Neuronal stem cell (in vitro differentiated cells): ENCODE data around the gene SEMA3D.

Experiments used
- DNase-seq: peaks from one replicate; pipeline ENCODE4 v3.0.0-alpha.2; 2013; ENCODE audit warnings: low spot score
- H2AFZ ChIP-seq: one replicate; pipeline ENCODE4 v1.6.1; 2013; ENCODE audit warnings: mild to moderate bottlenecking, low read length, inconsistent platforms
- H2AK5ac ChIP-seq: 2 replicates; pipeline ENCODE4 v1.6.1; 2013; ENCODE audit warnings: low read depth, mild to moderate bottlenecking, inconsistent platforms, low read length, moderate library complexity, mixed read lengths
- H2BK120ac ChIP-seq: 2 replicates; pipeline ENCODE4 v1.6.1; 2013; ENCODE audit warnings: low read depth, mild to moderate bottlenecking, inconsistent platforms, low read length, moderate library complexity, mixed read lengths
- H2BK12ac ChIP-seq: one replicate; pipeline ENCODE4 v1.6.1; 2013; ENCODE audit warnings: low read length, inconsistent platforms
- H2BK15ac ChIP-seq: 2 replicates; pipeline ENCODE4 v1.6.1; 2013; ENCODE audit warnings: mild to moderate bottlenecking, low read length, inconsistent platforms, mixed read lengths
- H2BK5ac ChIP-seq: one replicate; pipeline ENCODE4 v1.6.1; 2013; ENCODE audit warnings: inconsistent platforms, mild to moderate bottlenecking, low read length, moderate library complexity
- H3K14ac ChIP-seq: one replicate; pipeline ENCODE4 v1.6.1; 2013; ENCODE audit warnings: low read length, inconsistent platforms
- H3K18ac ChIP-seq: 2 replicates; pipeline ENCODE4 v1.6.1; 2013; ENCODE audit warnings: low read length, inconsistent platforms
- H3K23ac ChIP-seq: 2 replicates; pipeline ENCODE4 v1.6.1; 2013; ENCODE audit warnings: low read depth, mild to moderate bottlenecking, mixed read lengths, low read length, inconsistent platforms; ENCODE audit not compliant: poor library complexity
- H3K27ac ChIP-seq: replicated peaks from 3 replicates; pipeline ENCODE4 v1.5.1; 2013; ENCODE audit warnings: low read length, inconsistent platforms
- H3K27me3 ChIP-seq, 3 experiments: 2 replicates each; pipeline ENCODE4 v1.6.1; 2013; ENCODE audit warnings: low read length in 3 of 3, mild to moderate bottlenecking in 2 of 3, inconsistent platforms in 1 of 3, low read depth in 1 of 3, mixed read lengths in 1 of 3, moderate library complexity in 1 of 3; ENCODE audit not compliant: control insufficient read depth in 3 of 3, insufficient read depth in 3 of 3
- H3K36me3 ChIP-seq, 2 donors: replicated peaks in 1 of 2; 2 replicates each; pipeline ENCODE4 v1.6.1; 2013; ENCODE audit warnings: low read length in 2 of 2; ENCODE audit not compliant: control insufficient read depth in 2 of 2, insufficient read depth in 2 of 2
- H3K4ac ChIP-seq: 2 replicates; pipeline ENCODE4 v1.6.1; 2013; ENCODE audit warnings: inconsistent platforms, mild to moderate bottlenecking, low read length, moderate library complexity
- H3K4me1 ChIP-seq, 2 donors: 1 replicate in 1 of 2; 2 replicates in 1 of 2; pipeline ENCODE4 v1.6.1; 2013; ENCODE audit warnings: low read length in 2 of 2, low read depth in 1 of 2; ENCODE audit not compliant: control insufficient read depth in 2 of 2, insufficient read depth in 1 of 2
- H3K4me2 ChIP-seq: one replicate; pipeline ENCODE4 v1.6.1; 2013; ENCODE audit warnings: mild to moderate bottlenecking, low read length, inconsistent platforms; ENCODE audit not compliant: insufficient read depth, poor library complexity, severe bottlenecking
- H3K4me3 ChIP-seq, 2 donors: 2 replicates each; pipeline ENCODE4 v1.5.1; 2013; ENCODE audit warnings: low read length in 2 of 2, mild to moderate bottlenecking in 2 of 2, inconsistent platforms in 1 of 2, moderate library complexity in 1 of 2
- H3K79me1 ChIP-seq: one replicate; pipeline ENCODE4 v1.6.1; 2013; ENCODE audit warnings: low read depth, mild to moderate bottlenecking, inconsistent platforms, low read length, moderate library complexity
- H3K9ac ChIP-seq: one replicate; pipeline ENCODE4 v1.6.1; 2013; ENCODE audit warnings: mild to moderate bottlenecking, low read depth, low read length, inconsistent platforms; ENCODE audit not compliant: poor library complexity
- H3K9me3 ChIP-seq, 2 donors: replicated peaks in 1 of 2; 2 replicates each; pipeline versions ENCODE3 to v1.6.1; 2013; ENCODE audit warnings: low read length in 2 of 2, mild to moderate bottlenecking in 2 of 2, inconsistent platforms in 1 of 2, low read depth in 1 of 2, mixed read lengths in 1 of 2, moderate library complexity in 1 of 2; ENCODE audit not compliant: control insufficient read depth in 2 of 2, insufficient read depth in 1 of 2
- H4K8ac ChIP-seq: one replicate; pipeline ENCODE4 v1.6.1; 2013; ENCODE audit warnings: low read depth, mild to moderate bottlenecking, inconsistent platforms, low read length, moderate library complexity
- H4K91ac ChIP-seq: one replicate; pipeline ENCODE4 v1.6.1; 2013; ENCODE audit warnings: low read length, low read depth, mild to moderate bottlenecking, inconsistent platforms; ENCODE audit not compliant: poor library complexity
- WGBS, 2 donors: extraction: QIAGEN DNeasy Blood & Tissue Kit; methylation state at CpG; one replicate each; pipeline ENCODE4 v1.1.7; 2013; ENCODE audit warnings: missing lambda C conversion rate in 2 of 2, mixed read lengths in 1 of 2; ENCODE audit not compliant: insufficient read length in 2 of 2, insufficient replicate concordance in 1 of 2; ENCODE audit errors: extremely low coverage in 2 of 2; 5-methylcytosine and 5-hydroxymethylcytosine counted together

The SEMA3D gene

GRCh38 chr7:85162721-85163120, 24.1 kb downstream of the SEMA3D start:
- no peak overlapping the region for H3K23ac ChIP-seq
- no peak overlapping the region for H2BK15ac ChIP-seq
- no peak overlapping the region for H4K91ac ChIP-seq
- no peaks in the 10 kb centered on the region for H3K4me1 ChIP-seq
- no peaks in the 10 kb centered on the region for H3K79me1 ChIP-seq
- DNase-seq: no peak
- no peak overlapping the region for H2BK5ac ChIP-seq
- H3K4me3 ChIP-seq: no peak overlapping the region
- no peaks in the 10 kb centered on the region for H3K27me3 ChIP-seq
- H2AK5ac ChIP-seq: no peak overlapping the region
- H4K8ac ChIP-seq: no peak overlapping the region
- H3K36me3 ChIP-seq: no peaks in the 10 kb centered on the region
- no peak overlapping the region for H3K14ac ChIP-seq
- no peak overlapping the region for H2AFZ ChIP-seq
- H3K18ac ChIP-seq: no peak overlapping the region
- H3K9me3 ChIP-seq: no peaks in the 10 kb centered on the region
- no peak overlapping the region for H3K4me2 ChIP-seq
- no peak overlapping the region for H3K9ac ChIP-seq
- no CpG with 5 or more reads among the region's 4 CpGs for WGBS, 2 donors
- H2BK12ac ChIP-seq: no peak overlapping the region
- no peak overlapping the region for H3K4ac ChIP-seq
- no peak overlapping the region for H3K27ac ChIP-seq
- H2BK120ac ChIP-seq: no peak overlapping the region

GRCh38 chr7:85160223-85160622, 26.6 kb downstream of the SEMA3D start:
- no peak overlapping the region for H4K91ac ChIP-seq
- no peak overlapping the region for H2BK15ac ChIP-seq
- H3K79me1 ChIP-seq: no peaks in the 10 kb centered on the region
- H3K27me3 ChIP-seq: no peaks in the 10 kb centered on the region
- H4K8ac ChIP-seq: no peak overlapping the region
- H2BK12ac ChIP-seq: no peak overlapping the region
- no peak overlapping the region for H2AFZ ChIP-seq
- H3K36me3 ChIP-seq: no peaks in the 10 kb centered on the region
- 100% methylated on average over 1 of the region's 5 CpGs; no CpG with 5 or more reads in 1 of the 2 donors for WGBS, 2 donors
- no peak overlapping the region for H3K18ac ChIP-seq
- H3K4me1 ChIP-seq: no peaks in the 10 kb centered on the region
- no peak overlapping the region for H3K4me3 ChIP-seq
- H3K27ac ChIP-seq: no peak overlapping the region
- no peak overlapping the region for H3K9ac ChIP-seq
- H3K14ac ChIP-seq: no peak overlapping the region
- no peak overlapping the region for H3K4me2 ChIP-seq
- no peak overlapping the region for H2BK120ac ChIP-seq
- H2AK5ac ChIP-seq: no peak overlapping the region
- H3K9me3 ChIP-seq: no peaks in the 10 kb centered on the region
- DNase-seq: no peak
- H3K23ac ChIP-seq: no peak overlapping the region
- no peak overlapping the region for H3K4ac ChIP-seq
- no peak overlapping the region for H2BK5ac ChIP-seq

DNA sequence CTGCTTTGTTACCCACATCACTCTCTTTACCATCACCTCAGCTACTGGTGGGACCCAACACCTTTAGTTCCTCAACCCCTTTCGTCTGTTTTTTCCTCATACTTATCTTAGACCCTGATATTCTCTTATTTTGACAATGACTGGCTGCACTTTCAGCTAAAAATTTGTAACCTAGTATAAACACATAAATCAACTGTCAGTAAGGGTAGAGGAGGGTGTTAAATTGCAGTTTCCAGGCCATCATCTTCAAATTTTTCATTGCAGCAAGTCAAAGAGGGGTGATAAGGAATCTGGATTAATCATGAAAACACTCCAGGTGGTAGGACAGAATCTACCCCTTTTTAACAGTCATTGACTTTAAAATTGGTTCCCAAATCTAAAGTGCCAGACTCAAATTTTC, 27.9 kb downstream of the SEMA3D start:
- WGBS, 2 donors: no CpG with 5 or more reads among the region's 1 CpG

DNA sequence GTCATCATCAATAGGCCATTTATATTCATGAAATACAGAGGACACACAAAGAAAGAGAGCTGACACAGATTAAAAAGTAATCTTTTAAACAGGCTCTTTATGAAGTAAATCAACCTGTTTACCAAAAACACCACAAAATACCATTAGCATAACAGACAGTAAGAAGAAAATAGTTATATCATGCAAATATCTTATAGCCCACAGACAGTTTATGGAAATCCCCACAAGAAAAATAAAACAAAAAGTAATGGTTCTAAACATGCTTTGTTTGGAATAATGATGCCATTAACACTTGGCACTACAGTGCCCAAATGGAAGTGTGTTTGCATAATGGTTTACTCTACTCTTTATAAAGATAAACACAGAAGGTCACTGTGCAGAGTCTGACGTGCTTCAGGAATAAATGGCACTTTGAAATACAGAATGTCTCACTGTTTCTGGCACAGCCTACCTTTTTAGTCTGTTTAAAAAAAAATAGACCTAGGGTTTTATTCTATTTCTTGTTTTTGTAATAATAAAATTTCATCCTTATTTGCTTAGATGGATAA, 30.1 kb downstream of the SEMA3D start:
- no peak overlapping the region for H3K23ac ChIP-seq
- no peaks in the 10 kb centered on the region for H3K36me3 ChIP-seq
- no peak overlapping the region for H3K4ac ChIP-seq
- no peak overlapping the region for H2AFZ ChIP-seq
- no peak overlapping the region for H3K4me2 ChIP-seq
- no peaks in the 10 kb centered on the region for H3K79me1 ChIP-seq
- no peak overlapping the region for H2AK5ac ChIP-seq
- H3K9me3 ChIP-seq: no peaks in the 10 kb centered on the region
- H4K8ac ChIP-seq: no peak overlapping the region
- no peak overlapping the region for H3K18ac ChIP-seq
- H4K91ac ChIP-seq: no peak overlapping the region
- H2BK120ac ChIP-seq: no peak overlapping the region
- no peak overlapping the region for H2BK15ac ChIP-seq
- no CpG with 5 or more reads among the region's 1 CpG for WGBS, 2 donors
- H3K27me3 ChIP-seq: no peaks in the 10 kb centered on the region
- no peak overlapping the region for H3K9ac ChIP-seq
- no peak overlapping the region for H3K4me3 ChIP-seq
- no peak for DNase-seq
- no peak overlapping the region for H3K14ac ChIP-seq
- H3K4me1 ChIP-seq: no peaks in the 10 kb centered on the region
- H2BK12ac ChIP-seq: no peak overlapping the region
- H2BK5ac ChIP-seq: no peak overlapping the region
- no peak overlapping the region for H3K27ac ChIP-seq

More for the DNA sequence above, 27.9 kb downstream of the SEMA3D start:
- H3K79me1 ChIP-seq: no peaks in the 10 kb centered on the region
- no peak for DNase-seq
- no peak overlapping the region for H3K27ac ChIP-seq
- H3K9ac ChIP-seq: no peak overlapping the region
- H3K23ac ChIP-seq: no peak overlapping the region
- H3K18ac ChIP-seq: no peak overlapping the region
- H2BK120ac ChIP-seq: no peak overlapping the region
- H3K4me1 ChIP-seq: no peaks in the 10 kb centered on the region
- no peak overlapping the region for H3K4me2 ChIP-seq
- no peak overlapping the region for H3K14ac ChIP-seq
- H2BK12ac ChIP-seq: no peak overlapping the region
- no peak overlapping the region for H2AK5ac ChIP-seq
- no peak overlapping the region for H3K4me3 ChIP-seq
- no peak overlapping the region for H2BK15ac ChIP-seq
- H4K91ac ChIP-seq: no peak overlapping the region
- H3K36me3 ChIP-seq: no peaks in the 10 kb centered on the region
- H4K8ac ChIP-seq: no peak overlapping the region
- H2AFZ ChIP-seq: no peak overlapping the region
- H3K9me3 ChIP-seq: no peaks in the 10 kb centered on the region
- no peak overlapping the region for H2BK5ac ChIP-seq
- H3K27me3 ChIP-seq: no peaks in the 10 kb centered on the region
- no peak overlapping the region for H3K4ac ChIP-seq
